ENCODE data around the gene ABHD17C. TPM values are rescaled to one million over a fixed set of nuclear protein-coding genes. Genes with fewer than 3 reads are reported as not detected.

ABHD17C gene
- total RNA-seq, 4 donors from 2014 or later: 0.29 to 13.6 (median 6.5) TPM

DNA sequence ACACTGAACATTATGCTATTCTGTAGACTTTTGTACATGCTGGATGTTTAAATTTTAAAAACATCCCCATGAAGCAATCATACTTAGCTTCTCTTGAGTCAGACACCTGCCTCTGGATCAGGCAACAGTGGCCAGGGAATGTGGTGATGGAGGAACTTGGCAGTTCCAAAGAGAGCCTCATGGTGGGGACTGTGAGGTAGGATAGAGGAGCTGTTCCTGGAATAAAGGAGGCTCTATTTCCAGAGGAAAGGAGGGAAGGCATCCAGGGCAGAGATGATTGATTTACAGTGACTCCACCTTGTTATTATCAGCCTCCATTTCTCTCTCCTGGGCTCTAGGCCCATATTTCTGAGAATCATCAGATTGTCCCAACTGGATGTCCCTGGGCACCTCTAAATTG, 35.0 kb upstream of the ABHD17C start:
- no peaks in the 10 kb centered on the region for H3K9me3 ChIP-seq
- H3K4me3 ChIP-seq: no peak overlapping the region
- TF ChIP-seq POLR2A (IDR thresholded peaks at IDR 0.05): no peak
- no peak for TF ChIP-seq CTCF (IDR thresholded peaks at IDR 0.05)
- H3K4me1 ChIP-seq: no peaks in the 10 kb centered on the region
- intact Hi-C loops (cut with DNase I; ENCODE audit: low total_unique reads): no loop called here
- H3K27ac ChIP-seq: no peak overlapping the region
- H3K36me3 ChIP-seq: no peaks in the 10 kb centered on the region
- DNase-seq: no peak
- H3K27me3 ChIP-seq: no peaks in the 10 kb centered on the region

GRCh38 chr15:80662129-80662528, 33.0 kb upstream of the ABHD17C start:
- no peaks in the 10 kb centered on the region for H3K4me1 ChIP-seq
- TF ChIP-seq POLR2A (IDR thresholded peaks at IDR 0.05) (no peak), CTCF (IDR thresholded peaks at IDR 0.05) (no peak)
- no peak overlapping the region for H3K4me3 ChIP-seq
- H3K27me3 ChIP-seq: no peaks in the 10 kb centered on the region
- intact Hi-C loops (cut with DNase I; ENCODE audit: low total_unique reads): no loop called here
- no peak overlapping the region for H3K27ac ChIP-seq
- H3K9me3 ChIP-seq: no peaks in the 10 kb centered on the region
- no peak for DNase-seq
- H3K36me3 ChIP-seq: no peaks in the 10 kb centered on the region

GRCh38 chr15:80662757-80663553, 32.2 kb upstream of the ABHD17C start:
- intact Hi-C loops (cut with DNase I; ENCODE audit: low total_unique reads): no loop called here
- Histone ChIP-seq H3K36me3 (no peaks in the 10 kb centered on the region), H3K27me3 (no peaks in the 10 kb centered on the region), H3K4me3 (no peak overlapping the region), H3K9me3 (no peaks in the 10 kb centered on the region), H3K27ac (no peak overlapping the region), H3K4me1 (no peaks in the 10 kb centered on the region)
- no peak for DNase-seq
- TF ChIP-seq CTCF (IDR thresholded peaks at IDR 0.05): no peak
- no peak for TF ChIP-seq POLR2A (IDR thresholded peaks at IDR 0.05)

DNA sequence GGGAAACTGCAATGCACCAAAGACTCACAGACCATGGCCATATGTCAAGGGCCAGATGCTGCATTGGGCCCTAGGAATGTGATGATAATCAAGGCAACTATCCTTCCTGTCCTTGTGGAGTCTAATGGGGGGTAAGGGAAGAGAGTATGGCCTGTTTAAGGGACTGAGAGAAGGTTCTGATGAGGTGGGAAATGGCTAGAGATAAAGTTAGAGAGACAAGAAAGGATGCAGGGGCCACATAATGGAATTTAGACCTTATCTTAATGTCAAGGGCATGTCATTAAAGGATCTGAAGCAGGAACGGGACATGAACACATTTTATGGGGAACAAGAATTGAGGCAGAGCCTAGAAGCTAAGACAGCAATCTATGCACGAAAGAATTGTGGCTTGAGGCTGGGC, 30.0 kb upstream of the ABHD17C start:
- no peaks in the 10 kb centered on the region for H3K27me3 ChIP-seq
- H3K4me1 ChIP-seq: no peaks in the 10 kb centered on the region
- no peaks in the 10 kb centered on the region for H3K36me3 ChIP-seq
- H3K9me3 ChIP-seq: no peaks in the 10 kb centered on the region
- no peak overlapping the region for H3K27ac ChIP-seq
- DNase-seq: no peak
- H3K4me3 ChIP-seq: no peak overlapping the region
- no peak for TF ChIP-seq CTCF (IDR thresholded peaks at IDR 0.05)
- TF ChIP-seq POLR2A (IDR thresholded peaks at IDR 0.05): no peak
- intact Hi-C loops (cut with DNase I; ENCODE audit: low total_unique reads): no loop called here

DNA sequence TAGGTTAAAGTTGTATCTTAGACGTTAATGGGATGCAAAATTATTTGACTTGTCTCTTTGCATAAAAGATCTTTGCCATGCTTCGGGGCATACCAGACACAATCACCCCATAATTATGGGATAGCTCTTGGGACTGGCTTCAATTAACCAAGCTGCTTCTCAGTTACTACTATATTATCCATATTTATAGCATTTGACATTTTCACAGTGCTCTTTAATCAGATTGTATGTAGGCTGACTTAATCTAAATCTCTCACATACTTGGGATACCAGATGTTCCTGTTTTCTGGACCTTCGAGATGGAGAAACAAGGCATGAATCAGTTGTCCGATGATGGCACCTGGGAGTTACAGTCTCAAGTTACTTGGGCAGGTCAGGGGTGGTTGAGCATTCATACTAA, 27.2 kb upstream of the ABHD17C start:
- no peak for TF ChIP-seq POLR2A (IDR thresholded peaks at IDR 0.05)
- TF ChIP-seq CTCF (IDR thresholded peaks at IDR 0.05): no peak
- no peaks in the 10 kb centered on the region for H3K4me1 ChIP-seq
- no peaks in the 10 kb centered on the region for H3K9me3 ChIP-seq
- intact Hi-C loops (cut with DNase I; ENCODE audit: low total_unique reads): no loop called here
- H3K27ac ChIP-seq: no peak overlapping the region
- no peak overlapping the region for H3K4me3 ChIP-seq
- no peaks in the 10 kb centered on the region for H3K36me3 ChIP-seq
- no peaks in the 10 kb centered on the region for H3K27me3 ChIP-seq
- no peak for DNase-seq

All from uterus (tissue), 4 donors.